HG03558 (cell line): ENCODE measurements around the gene ICAM1.
"Not testable (repeated sequence)": the region's sequence is repeated elsewhere in the genome, so short reads cannot be mapped to it uniquely, and the experiment has no call there.

Experiments used
- ATAC-seq: cut with Tn5 transposase; IDR thresholded peaks from one replicate; pipeline ENCODE4 v1.9.1; 2021; ENCODE audit warnings: moderate number of reproducible peaks; ENCODE audit not compliant: unreplicated experiment; ENCODE audit errors: extremely low read depth

Gene ICAM1

DNA sequence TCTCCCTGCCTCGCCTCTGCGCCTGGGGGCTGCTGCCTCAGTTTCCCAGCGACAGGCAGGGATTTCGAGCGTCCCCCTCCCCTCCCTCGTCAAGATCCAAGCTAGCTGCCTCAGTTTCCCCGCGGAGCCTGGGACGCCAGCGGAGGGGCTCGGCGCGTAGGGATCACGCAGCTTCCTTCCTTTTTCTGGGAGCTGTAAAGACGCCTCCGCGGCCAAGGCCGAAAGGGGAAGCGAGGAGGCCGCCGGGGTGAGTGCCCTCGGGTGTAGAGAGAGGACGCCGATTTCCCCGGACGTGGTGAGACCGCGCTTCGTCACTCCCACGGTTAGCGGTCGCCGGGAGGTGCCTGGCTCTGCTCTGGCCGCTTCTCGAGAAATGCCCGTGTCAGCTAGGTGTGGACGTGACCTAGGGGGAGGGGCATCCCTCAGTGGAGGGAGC, 722 bp upstream of the ICAM1 start:
- ATAC-seq: no peak

DNA sequence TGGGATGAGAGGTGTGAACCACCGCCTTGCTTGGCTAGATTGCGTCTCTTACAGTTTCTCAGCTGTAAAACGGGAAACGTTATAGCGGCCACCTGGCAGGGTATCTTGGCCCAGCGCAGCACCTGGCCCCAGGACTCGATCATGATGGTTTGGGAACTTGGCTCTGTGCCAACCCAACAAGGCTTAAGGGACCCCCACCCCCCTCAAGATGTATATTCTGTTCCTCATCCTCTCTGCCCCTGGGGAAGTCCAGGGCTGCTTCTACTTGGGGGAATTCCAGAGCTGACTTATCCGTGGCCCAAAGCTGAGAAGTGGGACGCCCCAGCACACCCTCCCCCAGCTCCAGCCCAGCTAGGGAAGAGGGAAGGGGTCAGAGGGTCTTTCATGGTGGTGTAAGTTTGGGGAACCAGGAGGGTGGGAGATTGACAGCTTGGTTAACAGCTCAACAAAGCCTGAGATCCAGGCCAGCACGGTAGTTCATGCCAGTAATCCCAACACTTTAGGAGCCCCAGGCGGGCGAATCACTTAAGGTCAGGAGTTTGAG, 695 bp downstream of the ICAM1 start:
- ATAC-seq: no peak

GRCh38 chr19:10274589-10274988, 3.7 kb downstream of the ICAM1 start:
- no peak for ATAC-seq

DNA sequence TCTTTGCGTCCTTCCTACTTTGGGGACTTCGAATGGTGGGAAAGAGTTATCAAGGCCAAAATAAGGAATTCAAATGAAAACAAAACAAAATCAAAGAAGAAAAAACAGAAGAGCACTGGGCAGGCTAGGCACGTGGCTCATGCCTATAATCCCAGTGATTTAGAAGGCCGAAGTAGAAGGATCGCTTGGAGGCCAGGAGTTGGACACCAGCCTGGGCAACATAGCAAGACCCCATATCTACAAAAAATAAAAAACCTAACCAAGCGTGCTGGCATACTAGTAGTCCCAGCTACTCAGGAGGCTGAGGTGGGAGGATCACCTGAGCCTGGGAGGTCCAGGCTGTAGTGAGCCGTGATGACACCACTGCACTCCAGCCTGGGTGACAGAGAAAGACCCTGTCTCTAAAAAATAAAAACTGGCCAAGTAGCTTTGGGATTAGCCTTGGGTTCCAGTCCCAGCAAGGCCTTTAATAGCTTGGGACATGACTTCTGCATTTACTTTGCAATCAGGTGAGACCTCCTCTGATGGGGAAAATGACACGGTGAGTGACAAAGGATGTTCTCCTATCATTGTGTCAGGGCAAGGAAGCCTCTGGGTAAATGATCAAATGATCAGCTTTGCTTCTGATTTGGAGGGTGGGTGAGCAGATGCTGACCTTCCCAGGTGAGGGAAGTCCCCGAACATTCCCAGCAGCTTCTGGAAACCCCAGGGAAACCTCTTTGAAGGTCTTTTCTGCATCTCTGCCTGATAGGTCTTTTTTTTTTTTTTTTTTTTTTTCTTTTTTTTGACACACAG, 7.1 kb downstream of the ICAM1 start:
- no peak for ATAC-seq

DNA sequence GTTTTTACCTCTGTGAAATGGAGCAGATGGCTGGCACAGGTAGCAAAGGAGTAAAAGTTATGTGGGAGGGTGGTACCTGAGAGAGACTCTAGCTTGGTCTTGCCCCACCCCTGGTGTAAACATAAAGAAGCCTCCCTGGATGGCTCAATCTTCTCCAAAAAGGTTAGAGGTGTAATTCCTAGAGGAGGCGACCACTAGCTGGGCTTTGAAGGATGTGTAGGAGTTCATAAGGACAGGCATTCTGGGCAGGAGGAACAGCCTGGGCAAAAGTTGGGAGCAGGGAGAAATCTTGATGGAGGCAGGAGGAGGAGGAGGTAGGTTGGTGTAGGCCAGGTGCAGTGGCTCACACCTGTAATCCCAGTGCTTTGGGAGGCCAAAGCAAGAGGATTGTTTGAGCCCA, 8.0 kb downstream of the ICAM1 start:
- ATAC-seq: no peak

GRCh38 chr19:10279737-10280442, 9.0 kb downstream of the ICAM1 start:
- ATAC-seq: no peak

- not testable (repeated sequence) for ATAC-seq
Observed at GRCh38 chr19:10282043-10282442, 11.1 kb downstream of the ICAM1 start.

DNA sequence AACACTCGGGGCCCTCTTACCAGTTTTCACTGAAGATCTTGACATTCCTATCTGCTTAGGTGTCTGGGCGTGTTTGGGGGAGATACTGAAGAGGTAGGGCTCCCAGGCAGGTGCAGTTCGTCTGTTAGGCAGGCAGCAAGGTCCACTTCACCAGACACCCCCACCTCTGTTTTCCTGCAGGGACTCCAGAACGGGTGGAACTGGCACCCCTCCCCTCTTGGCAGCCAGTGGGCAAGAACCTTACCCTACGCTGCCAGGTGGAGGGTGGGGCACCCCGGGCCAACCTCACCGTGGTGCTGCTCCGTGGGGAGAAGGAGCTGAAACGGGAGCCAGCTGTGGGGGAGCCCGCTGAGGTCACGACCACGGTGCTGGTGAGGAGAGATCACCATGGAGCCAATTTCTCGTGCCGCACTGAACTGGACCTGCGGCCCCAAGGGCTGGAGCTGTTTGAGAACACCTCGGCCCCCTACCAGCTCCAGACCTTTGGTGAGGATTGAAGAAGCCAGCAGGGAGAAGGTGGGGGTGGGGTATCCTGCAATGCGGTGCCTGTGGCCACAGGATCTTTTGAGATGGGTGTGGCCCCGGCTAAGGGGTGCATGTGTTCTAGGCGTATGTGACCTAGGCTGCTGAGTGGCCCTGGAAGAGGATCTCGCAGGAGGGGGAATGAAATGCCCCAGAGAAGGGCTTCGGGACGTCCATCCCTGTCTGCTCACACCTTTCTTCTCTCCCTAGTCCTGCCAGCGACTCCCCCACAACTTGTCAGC, 12.6 kb downstream of the ICAM1 start:
- no peak for ATAC-seq

GRCh38 chr19:10284065-10284959, 13.4 kb downstream of the ICAM1 start:
- ATAC-seq: no peak

DNA sequence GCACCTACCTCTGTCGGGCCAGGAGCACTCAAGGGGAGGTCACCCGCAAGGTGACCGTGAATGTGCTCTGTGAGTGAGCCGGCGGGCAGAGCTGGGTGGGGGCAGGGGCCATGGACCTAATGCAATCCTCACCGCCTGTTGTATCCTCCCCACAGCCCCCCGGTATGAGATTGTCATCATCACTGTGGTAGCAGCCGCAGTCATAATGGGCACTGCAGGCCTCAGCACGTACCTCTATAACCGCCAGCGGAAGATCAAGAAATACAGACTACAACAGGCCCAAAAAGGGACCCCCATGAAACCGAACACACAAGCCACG, 14.0 kb downstream of the ICAM1 start:
- no peak for ATAC-seq

DNA sequence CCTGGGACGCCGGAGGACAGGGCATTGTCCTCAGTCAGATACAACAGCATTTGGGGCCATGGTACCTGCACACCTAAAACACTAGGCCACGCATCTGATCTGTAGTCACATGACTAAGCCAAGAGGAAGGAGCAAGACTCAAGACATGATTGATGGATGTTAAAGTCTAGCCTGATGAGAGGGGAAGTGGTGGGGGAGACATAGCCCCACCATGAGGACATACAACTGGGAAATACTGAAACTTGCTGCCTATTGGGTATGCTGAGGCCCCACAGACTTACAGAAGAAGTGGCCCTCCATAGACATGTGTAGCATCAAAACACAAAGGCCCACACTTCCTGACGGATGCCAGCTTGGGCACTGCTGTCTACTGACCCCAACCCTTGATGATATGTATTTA, 14.5 kb downstream of the ICAM1 start:
- no peak for ATAC-seq

DNA sequence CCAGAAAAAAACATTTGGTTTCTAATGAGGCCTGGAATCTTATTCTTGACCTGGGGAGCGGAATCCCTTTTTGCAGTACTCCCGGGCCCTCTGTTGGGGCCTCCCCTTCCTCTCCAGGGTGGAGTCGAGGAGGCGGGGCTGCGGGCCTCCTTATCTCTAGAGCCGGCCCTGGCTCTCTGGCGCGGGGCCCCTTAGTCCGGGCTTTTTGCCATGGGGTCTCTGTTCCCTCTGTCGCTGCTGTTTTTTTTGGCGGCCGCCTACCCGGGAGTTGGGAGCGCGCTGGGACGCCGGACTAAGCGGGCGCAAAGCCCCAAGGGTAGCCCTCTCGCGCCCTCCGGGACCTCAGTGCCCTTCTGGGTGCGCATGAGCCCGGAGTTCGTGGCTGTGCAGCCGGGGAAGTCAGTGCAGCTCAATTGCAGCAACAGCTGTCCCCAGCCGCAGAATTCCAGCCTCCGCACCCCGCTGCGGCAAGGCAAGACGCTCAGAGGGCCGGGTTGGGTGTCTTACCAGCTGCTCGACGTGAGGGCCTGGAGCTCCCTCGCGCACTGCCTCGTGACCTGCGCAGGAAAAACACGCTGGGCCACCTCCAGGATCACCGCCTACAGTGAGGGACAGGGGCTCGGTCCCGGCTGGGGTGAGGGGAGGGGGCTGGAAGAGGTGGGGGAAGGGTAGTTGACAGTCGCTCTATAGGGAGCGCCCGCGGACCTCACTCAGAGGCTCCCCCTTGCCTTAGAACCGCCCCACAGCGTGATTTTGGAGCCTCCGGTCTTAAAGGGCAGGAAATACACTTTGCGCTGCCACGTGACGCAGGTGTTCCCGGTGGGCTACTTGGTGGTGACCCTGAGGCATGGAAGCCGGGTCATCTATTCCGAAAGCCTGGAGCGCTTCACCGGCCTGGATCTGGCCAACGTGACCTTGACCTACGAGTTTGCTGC, 16.1 kb downstream of the ICAM1 start, which contains the start of gene ICAM4:
ICAM4 (plus strand) TSS at position 153 of the 935 bp plus-strand sequence; CDS start at position 211, 58 bp downstream.
- no peak for ATAC-seq

GRCh38 chr19:10288662-10289166, 17.8 kb downstream of the ICAM1 start:
- ATAC-seq: no peak

GRCh38 chr19:10289167-10289835, 18.4 kb downstream of the ICAM1 start:
- no peak for ATAC-seq

- no peak for ATAC-seq
Observed at GRCh38 chr19:10289836-10290356, 19.0 kb downstream of the ICAM1 start, which contains the start of gene ICAM5. Gene ICAM5 (plus strand): TSS chr19:10289952. CDS start chr19:10290044, 92 bp downstream.

GRCh38 chr19:10290357-10290875, 19.5 kb downstream of the ICAM1 start:
- no peak for ATAC-seq

- no peak for ATAC-seq
Observed at GRCh38 chr19:10290876-10291553, 20.1 kb downstream of the ICAM1 start.
